HEK293T (cell line): ENCODE data around the gene ZFP92.

Source experiments
- CTCF ChIA-PET: fragments of 350-600 bp; formaldehyde crosslinking; extraction: SDS; loops from one replicate; lab custom pipeline; 2021; ENCODE audit warnings: antibody characterized with exemption, inconsistent platforms; lab: Yijun Ruan, JAX
- POLR2A ChIA-PET: fragments of 350-600 bp; formaldehyde crosslinking; extraction: SDS; loops from one replicate; lab custom pipeline; 2020; ENCODE audit warnings: antibody characterized with exemption, inconsistent platforms; lab: Yijun Ruan, JAX
- DNase-seq: peaks from one replicate; pipeline ENCODE4 v3.0.0; 2012; ENCODE audit warnings: mixed read lengths; ENCODE audit errors: extremely low spot score
- ARNT ChIP-seq: fragments of 450-650 bp; IDR thresholded peaks from 2 replicates; pipeline ENCODE4 v1.6.1; 2017; ENCODE audit warnings: mild to moderate bottlenecking
- BHLHE40 ChIP-seq: fragments of 450-650 bp; IDR thresholded peaks from 2 replicates; pipeline ENCODE4 v1.6.1; 2016; ENCODE audit warnings: mild to moderate bottlenecking, moderate library complexity, borderline replicate concordance
- CTBP1 ChIP-seq: fragments of 450-650 bp; IDR thresholded peaks from 2 replicates; pipeline ENCODE4 v1.6.1; 2016; ENCODE audit warnings: borderline replicate concordance
- ELF4 ChIP-seq: fragments of 450-650 bp; IDR thresholded peaks from 2 replicates; pipeline ENCODE4 v1.6.1; 2017; ENCODE audit warnings: antibody characterized with exemption
- FOXA1 ChIP-seq: fragments of 450-650 bp; IDR thresholded peaks from 2 replicates; pipeline ENCODE4 v1.6.1; 2016; ENCODE audit warnings: mild to moderate bottlenecking
- FOXK2 ChIP-seq: fragments of 450-650 bp; IDR thresholded peaks from 2 replicates; pipeline ENCODE4 v1.6.1; 2016; ENCODE audit warnings: mild to moderate bottlenecking
- FOXM1 ChIP-seq: fragments of 450-650 bp; IDR thresholded peaks from 2 replicates; pipeline ENCODE4 v1.6.1; 2017; ENCODE audit warnings: mild to moderate bottlenecking, borderline replicate concordance
- HDGF ChIP-seq: fragments of 450-650 bp; IDR thresholded peaks from 2 replicates; pipeline ENCODE4 v1.6.1; 2017; ENCODE audit warnings: antibody characterized with exemption, borderline replicate concordance
- L3MBTL2 ChIP-seq: fragments of 450-650 bp; conservative IDR thresholded peaks from 2 replicates; pipeline ENCODE4 v1.6.1; 2016; ENCODE audit warnings: mild to moderate bottlenecking
- LEF1 ChIP-seq: fragments of 450-650 bp; IDR thresholded peaks from 2 replicates; pipeline ENCODE4 v1.6.1; 2017; ENCODE audit warnings: mild to moderate bottlenecking, borderline replicate concordance
- NFRKB ChIP-seq: fragments of 450-650 bp; IDR thresholded peaks from 2 replicates; pipeline ENCODE4 v1.6.1; 2016; ENCODE audit warnings: mild to moderate bottlenecking, moderate library complexity
- SP1 ChIP-seq: fragments of 450-650 bp; IDR thresholded peaks from 2 replicates; pipeline ENCODE4 v1.6.1; 2017
- SUZ12 ChIP-seq: fragments of 450-650 bp; IDR thresholded peaks from 2 replicates; pipeline ENCODE4 v1.6.1; 2016; ENCODE audit warnings: mild to moderate bottlenecking
- TARDBP ChIP-seq: fragments of 450-650 bp; IDR thresholded peaks from 2 replicates; pipeline ENCODE4 v1.6.1; 2016
- ZNF384 ChIP-seq: fragments of 450-650 bp; IDR thresholded peaks from 2 replicates; pipeline ENCODE4 v1.6.1; 2016
- TF ChIP-seq, protein P1 (sequence below): fragments of 450-650 bp; IDR thresholded peaks from 2 replicates; pipeline ENCODE4 v1.6.1; 2016

Gene ZFP92

DNA sequence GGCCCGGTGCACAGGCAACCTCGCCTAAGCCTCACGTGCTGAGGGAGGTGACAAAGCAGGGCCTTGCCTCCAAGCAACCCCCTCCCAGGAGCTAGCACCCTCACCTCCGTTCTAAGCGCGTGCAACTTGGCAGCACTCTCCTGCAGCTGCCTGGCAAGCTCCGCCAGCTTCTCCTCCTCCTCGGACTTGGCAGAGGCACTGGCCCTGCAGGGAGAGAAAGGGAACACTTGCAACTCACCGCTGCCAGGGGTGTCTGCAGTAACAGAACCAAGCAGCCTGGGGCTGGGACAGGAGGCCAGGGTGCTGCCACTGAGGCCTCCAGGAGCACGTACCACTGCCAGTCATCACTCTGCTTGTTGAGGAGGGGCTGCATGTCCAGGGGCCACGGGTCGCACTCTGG, 44.9 kb downstream of the ZFP92 start:
- DNase-seq, result no peak
- TF ChIP-seq HDGF (no peak), ELF4 (no peak), ARNT (no peak), SUZ12 (no peak), CTBP1 (no peak), ZNF384 (no peak), FOXM1 (no peak), NFRKB (no peak)
- TF ChIP-seq, protein P1, sequence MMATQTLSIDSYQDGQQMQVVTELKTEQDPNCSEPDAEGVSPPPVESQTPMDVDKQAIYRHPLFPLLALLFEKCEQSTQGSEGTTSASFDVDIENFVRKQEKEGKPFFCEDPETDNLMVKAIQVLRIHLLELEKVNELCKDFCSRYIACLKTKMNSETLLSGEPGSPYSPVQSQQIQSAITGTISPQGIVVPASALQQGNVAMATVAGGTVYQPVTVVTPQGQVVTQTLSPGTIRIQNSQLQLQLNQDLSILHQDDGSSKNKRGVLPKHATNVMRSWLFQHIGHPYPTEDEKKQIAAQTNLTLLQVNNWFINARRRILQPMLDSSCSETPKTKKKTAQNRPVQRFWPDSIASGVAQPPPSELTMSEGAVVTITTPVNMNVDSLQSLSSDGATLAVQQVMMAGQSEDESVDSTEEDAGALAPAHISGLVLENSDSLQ, result no peak
- POLR2A ChIA-PET, result no interaction called here
- CTCF ChIA-PET, result no interaction called here

DNA sequence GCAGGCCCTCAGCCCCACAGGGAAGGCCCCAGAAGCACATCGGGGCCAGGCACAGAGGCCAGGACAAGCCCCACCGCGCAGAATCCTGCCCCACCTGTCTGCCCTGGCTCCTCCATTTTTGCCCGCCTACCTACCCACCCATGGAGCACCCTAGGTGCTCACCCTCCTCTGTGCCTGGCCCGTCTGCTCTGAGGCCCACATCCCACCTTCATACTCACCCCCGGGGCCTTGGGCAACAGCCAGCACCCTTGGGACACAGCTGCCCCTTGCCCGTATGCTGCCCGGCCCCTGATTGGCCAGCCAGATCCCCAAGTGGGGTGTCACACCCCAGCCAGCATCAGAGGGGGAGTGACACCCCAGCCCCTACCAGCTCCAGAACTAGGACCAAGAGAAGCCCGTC, 45.4 kb downstream of the ZFP92 start:
- no peak for TF ChIP-seq FOXK2
- no peak for TF ChIP-seq ELF4
- no peak for TF ChIP-seq FOXM1
- no peak for TF ChIP-seq NFRKB
- TF ChIP-seq TARDBP, result no peak
- no peak for TF ChIP-seq LEF1
- TF ChIP-seq ZNF384, result no peak
- TF ChIP-seq SP1, result no peak
- no peak for TF ChIP-seq L3MBTL2
- no peak for TF ChIP-seq BHLHE40
- TF ChIP-seq, protein P1, result no peak
- TF ChIP-seq HDGF, result no peak
- TF ChIP-seq FOXA1, result no peak
- no peak for TF ChIP-seq CTBP1
- no peak for TF ChIP-seq SUZ12
- TF ChIP-seq ARNT, result no peak
- ChIA-PET POLR2A (no interaction called here), CTCF (no interaction called here)
- DNase-seq, result no peak

DNA sequence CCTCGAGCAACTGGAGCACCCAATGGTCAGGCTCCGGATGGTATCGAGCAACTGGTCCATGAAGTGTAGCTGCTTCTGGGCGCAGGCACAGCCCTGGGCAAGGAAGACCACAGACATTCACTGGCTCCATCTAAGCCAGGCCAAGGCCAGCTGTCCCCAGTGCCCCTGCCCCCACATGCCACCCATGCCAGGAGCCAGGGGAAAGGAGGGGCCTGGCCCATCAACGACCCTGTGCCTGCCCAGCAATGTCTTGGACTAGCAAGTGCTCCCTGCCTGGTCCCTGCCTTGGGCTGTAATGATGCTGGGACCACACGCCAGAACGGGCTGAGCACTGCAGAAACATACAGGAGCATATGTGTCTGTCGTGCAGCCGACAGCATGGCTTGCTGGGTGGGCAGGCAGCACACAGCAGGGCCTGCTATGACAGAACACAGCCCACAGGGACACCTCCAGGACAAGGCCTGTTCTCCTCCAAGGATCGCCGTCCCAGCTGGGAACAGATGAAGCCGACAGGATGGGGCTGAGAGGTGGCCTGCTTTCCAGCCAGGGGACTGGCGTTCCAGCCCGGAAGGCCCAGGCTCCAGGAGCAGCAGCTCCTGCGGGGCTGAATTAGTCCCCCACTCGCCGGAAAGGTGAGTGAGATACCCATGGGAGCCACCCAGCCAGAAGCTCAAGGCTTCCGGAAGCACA, 46.0 kb downstream of the ZFP92 start:
- TF ChIP-seq, protein P1, result no peak
- TF ChIP-seq CTBP1 (no peak), NFRKB (no peak), L3MBTL2 (no peak), SP1 (no peak), BHLHE40 (no peak), FOXK2 (no peak), HDGF (no peak), LEF1 (no peak), FOXA1 (no peak), ARNT (no peak), ZNF384 (no peak), SUZ12 (no peak), FOXM1 (no peak), TARDBP (no peak), ELF4 (no peak)
- CTCF ChIA-PET, result no interaction called here
- POLR2A ChIA-PET, result no interaction called here

DNA sequence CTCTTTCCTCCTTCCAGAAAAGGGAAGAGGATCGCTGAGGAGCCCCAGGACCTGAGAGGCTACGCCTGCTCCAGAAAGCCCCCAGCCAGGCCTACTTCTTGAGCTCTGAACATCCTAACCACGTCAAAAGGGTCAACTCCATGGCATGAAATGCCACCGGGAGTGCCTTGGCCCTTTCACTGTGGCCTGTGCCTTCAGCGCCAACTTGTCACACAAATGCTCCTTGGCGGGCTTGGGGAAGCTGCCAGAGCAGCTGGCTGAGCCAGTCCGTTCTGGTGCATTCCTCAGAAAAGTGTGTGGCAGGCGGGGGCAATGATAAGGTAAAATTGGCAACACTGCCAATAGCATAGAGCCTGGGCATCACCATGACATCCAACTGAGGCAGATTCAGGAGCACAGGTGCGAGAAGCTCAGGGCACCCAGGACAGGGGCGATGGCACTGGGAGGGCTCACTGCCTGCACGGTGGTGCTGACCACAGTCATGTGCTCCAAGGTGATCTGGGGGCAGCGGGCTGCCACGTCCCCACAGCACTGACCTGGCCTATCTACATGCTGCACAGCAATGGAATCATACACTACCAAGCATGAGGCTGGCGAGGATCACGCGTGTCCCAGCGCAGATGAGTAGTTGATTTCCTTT, 46.7 kb downstream of the ZFP92 start:
- POLR2A ChIA-PET, result no interaction called here
- DNase-seq, result no peak
- TF ChIP-seq HDGF, result no peak
- TF ChIP-seq L3MBTL2, result no peak
- TF ChIP-seq ELF4, result no peak
- no peak for TF ChIP-seq NFRKB
- no peak for TF ChIP-seq FOXK2
- no peak for TF ChIP-seq ARNT
- TF ChIP-seq, protein P1, result no peak
- no peak for TF ChIP-seq BHLHE40
- no peak for TF ChIP-seq FOXA1
- TF ChIP-seq ZNF384, result no peak
- TF ChIP-seq SUZ12, result no peak
- no peak for TF ChIP-seq LEF1
- TF ChIP-seq SP1, result no peak
- CTCF ChIA-PET, result no interaction called here

More for the DNA sequence above, 46.0 kb downstream of the ZFP92 start:
- no peak for DNase-seq

DNA sequence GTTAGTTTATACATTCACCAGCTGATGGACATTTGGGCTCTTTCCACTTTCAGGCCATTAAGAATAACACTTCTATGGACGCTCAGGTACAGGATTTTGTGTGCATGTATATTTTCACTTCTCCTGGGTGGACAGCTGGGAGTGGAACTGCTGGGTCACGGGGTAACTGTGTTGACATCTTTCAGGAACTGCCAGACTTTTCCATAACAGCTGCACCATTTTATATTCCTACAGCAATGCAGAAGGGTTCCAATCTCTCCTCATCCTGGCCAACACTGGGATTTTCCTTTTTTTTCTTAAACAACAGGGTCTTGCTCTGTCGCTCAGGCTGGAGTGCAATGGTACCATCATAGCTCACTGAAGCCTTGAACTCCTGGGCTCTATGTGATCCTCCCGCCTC, 47.2 kb downstream of the ZFP92 start:
- no peak for DNase-seq
- ChIA-PET CTCF (no interaction called here), POLR2A (no interaction called here)
- TF ChIP-seq SP1 (no peak), CTBP1 (no peak), FOXK2 (no peak), FOXM1 (no peak), ZNF384 (no peak), BHLHE40 (no peak), HDGF (no peak), SUZ12 (no peak), ARNT (no peak), TARDBP (no peak), LEF1 (no peak), NFRKB (no peak), ELF4 (no peak), FOXA1 (no peak), L3MBTL2 (no peak)
- TF ChIP-seq, protein P1, result no peak
